CD4-positive, alpha-beta memory T cell (primary cell): ENCODE measurements around the gene ASB6. TPM values are rescaled to one million over a fixed set of nuclear protein-coding genes. Genes with fewer than 3 reads are reported as not detected.
A peak's percentile ranks its signal among the peaks of the same experiment; 100 is the strongest.

ENCODE experiments used
- CTCF ChIA-PET: fragments of 350-600 bp; sonication (Branson Sonifier 250); formaldehyde crosslinking; loops from one replicate; lab custom pipeline; 2021; ENCODE audit warnings: inconsistent platforms; ENCODE audit not compliant: partially characterized antibody; lab: Charles Lee
- POLR2A ChIA-PET: fragments of 350-600 bp; sonication (Branson Sonifier 250); formaldehyde crosslinking; loops from one replicate; lab custom pipeline; 2021; ENCODE audit not compliant: partially characterized antibody; lab: Charles Lee
- DNase-seq, 5 donors: peaks; one replicate each; pipeline versions ENCODE4 v3.0.0 to v3.0.0-alpha.2; 2020 to 2022; ENCODE audit warnings: mixed read lengths in 1 of 5
- H3K27ac ChIP-seq: one replicate; pipeline ENCODE4 v1.7.0; 2013; ENCODE audit warnings: low read depth, low read length
- H3K27me3 ChIP-seq: 2 replicates; pipeline ENCODE4 v1.7.0; 2013; ENCODE audit warnings: mild to moderate bottlenecking, low read length, moderate library complexity; ENCODE audit not compliant: insufficient read depth
- H3K36me3 ChIP-seq: 2 replicates; pipeline ENCODE4 v1.7.0; 2013; ENCODE audit warnings: mild to moderate bottlenecking, low read length, moderate library complexity; ENCODE audit not compliant: insufficient read depth
- H3K4me1 ChIP-seq: 2 replicates; pipeline ENCODE4 v1.7.0; 2013; ENCODE audit warnings: mild to moderate bottlenecking, low read length, moderate library complexity; ENCODE audit not compliant: insufficient read depth
- H3K4me3 ChIP-seq, 2 donors: one replicate each; pipeline ENCODE4 v1.7.0; 2013; ENCODE audit warnings: low read length in 2 of 2, mild to moderate bottlenecking in 1 of 2
- H3K9me3 ChIP-seq, 2 donors: one replicate each; pipeline ENCODE4 v1.7.0; 2013; ENCODE audit warnings: low read length in 2 of 2, control low read depth in 1 of 2; ENCODE audit not compliant: control insufficient read depth in 1 of 2
- H3K27ac Mint-ChIP-seq, 7 donors: one replicate each; pipeline ENCODE4 v1.8.0; 2020 to 2021; ENCODE audit warnings: mixed read lengths in 7 of 7, mild to moderate bottlenecking in 6 of 7, inconsistent platforms in 3 of 7, moderate library complexity in 3 of 7
- H3K27me3 Mint-ChIP-seq, 2 donors: one replicate each; pipeline ENCODE4 v1.8.0; 2020 to 2021; ENCODE audit warnings: mixed read lengths in 2 of 2
- H3K36me3 Mint-ChIP-seq, 2 donors: one replicate each; pipeline ENCODE4 v1.8.0; 2020 to 2021; ENCODE audit warnings: mixed read lengths in 2 of 2, inconsistent platforms in 1 of 2, mild to moderate bottlenecking in 1 of 2
- H3K4me1 Mint-ChIP-seq, 4 donors: one replicate each; pipeline ENCODE4 v1.8.0; 2020 to 2021; ENCODE audit warnings: mixed read lengths in 4 of 4, mild to moderate bottlenecking in 1 of 4
- H3K4me3 Mint-ChIP-seq, 8 donors: one replicate each; pipeline ENCODE4 v1.8.0; 2020 to 2021; ENCODE audit warnings: mixed read lengths in 8 of 8, mild to moderate bottlenecking in 7 of 8, moderate library complexity in 6 of 8, inconsistent platforms in 3 of 8
- H3K9me3 Mint-ChIP-seq, 8 donors: one replicate each; pipeline ENCODE4 v1.8.0; 2020 to 2021; ENCODE audit warnings: mixed read lengths in 8 of 8, mild to moderate bottlenecking in 5 of 8, inconsistent platforms in 3 of 8, moderate library complexity in 1 of 8
- intact Hi-C: fragments of 100-400 bp; cut with micrococcal nuclease; formaldehyde crosslinking; loops from one replicate; pipeline ENCODE4 v1.15.1; 2023
- polyA plus RNA-seq, 2 donors: library from polyadenylated mRNA; unstranded; fragments of 300-500 nt; fragmentation: Illumina TruSeq; gene quantifications; one replicate each; pipeline ENCODE4 v1.2.3, GENCODE V29; 2021
- total RNA-seq, 2 experiments: library from RNA; stranded (reverse); gene quantifications; one replicate each; pipeline ENCODE4 v1.2.3, GENCODE V29; 2021

Gene ASB6
- total and polyA plus RNA-seq, 4 experiments from 2014 or later: 17.3 to 33.1 (median 31.4) TPM

DNA sequence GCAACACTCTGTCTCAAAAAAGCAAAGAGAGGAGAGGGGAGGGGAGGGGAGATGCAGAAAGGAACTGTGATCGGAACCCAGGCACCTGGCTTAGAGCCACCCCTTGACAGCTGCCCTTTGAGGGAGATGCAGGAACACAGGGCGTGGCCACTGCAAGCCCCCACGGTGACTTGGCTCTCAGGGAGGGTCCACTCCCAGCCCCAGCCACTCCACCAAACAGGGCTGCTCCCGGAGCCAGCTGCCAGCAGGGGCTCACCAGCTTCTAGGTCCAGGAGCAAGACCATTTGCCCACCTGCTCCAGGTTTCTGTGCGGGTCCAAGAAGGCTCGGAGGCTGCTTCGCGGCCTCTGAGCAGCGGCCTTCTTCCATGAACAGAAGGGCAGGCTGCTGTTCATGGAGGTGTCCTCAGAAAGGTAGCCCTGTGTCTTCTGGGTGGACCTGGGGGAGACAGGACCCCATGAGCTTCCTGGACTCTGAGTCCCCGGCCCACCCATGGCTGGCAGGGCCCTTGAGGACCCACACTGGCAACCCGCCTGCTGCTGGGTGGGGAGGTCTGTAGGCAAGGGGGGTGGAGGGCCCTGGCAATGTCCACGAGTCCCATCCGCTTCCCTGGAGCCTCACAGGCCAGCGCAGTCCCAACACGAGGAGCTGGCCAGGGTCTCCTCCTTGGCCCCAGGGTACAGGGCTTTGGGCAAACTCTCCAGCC, 29.0 kb downstream of the ASB6 start:
- Histone ChIP-seq H3K4me3 (no peak overlapping the region), H3K9me3 (no peaks in the 10 kb centered on the region), H3K27ac (no peak overlapping the region), H3K36me3 (no peaks in the 10 kb centered on the region), H3K27me3 (no peaks in the 10 kb centered on the region), H3K4me1 (peaks cover 14% of the 10 kb centered on the region)
- Mint-ChIP-seq H3K9me3 (no peaks in the 10 kb centered on the region), H3K4me3 (no peak overlapping the region), H3K4me1 (peaks cover 8 to 25% (median 19%) of the 10 kb centered on the region in 4 donors), H3K27ac (peak overlapping the region in 1 of 7 donors; percentile 46), H3K27me3 (no peaks in the 10 kb centered on the region), H3K36me3 (no peaks in the 10 kb centered on the region)
- intact Hi-C loops: no loop called here
- CTCF ChIA-PET: interaction anchor here (3.0 to 5.1 kb wide), 4 partner anchors 11 to 481 kb away, joined by 17 to 51 read pairs (median 23); partner anchors contain the start of gene NTMT1
- POLR2A ChIA-PET: no interaction called here
- DNase-seq: no peak

DNA sequence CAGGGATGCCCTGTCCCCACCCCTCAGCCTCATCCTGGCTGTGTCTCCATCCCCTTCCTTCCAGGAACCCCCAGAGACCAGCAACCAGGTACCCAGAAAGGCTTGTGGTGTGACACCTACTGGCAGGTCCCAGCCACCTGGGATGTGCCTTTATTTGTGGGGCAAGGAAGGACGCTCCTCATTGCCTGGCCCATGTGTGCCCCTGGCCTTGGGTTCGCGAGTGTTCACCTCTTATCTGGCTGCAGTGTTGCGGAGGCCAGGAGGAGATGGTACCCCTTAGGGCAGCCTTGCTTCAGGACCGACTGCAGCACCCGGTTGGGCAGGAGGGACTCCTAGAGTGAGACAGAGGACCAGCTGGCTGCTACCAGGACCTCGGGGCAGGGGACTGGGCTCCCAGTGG, 29.8 kb downstream of the ASB6 start:
- Mint-ChIP-seq H3K27me3 (no peaks in the 10 kb centered on the region), H3K9me3 (no peaks in the 10 kb centered on the region), H3K4me3 (peak overlapping the region in 1 of 8 donors; percentile 42), H3K27ac (peak overlapping the region in 2 of 7 donors; percentile 23 to 46), H3K4me1 (peaks cover 14 to 32% (median 25%) of the 10 kb centered on the region in 4 donors), H3K36me3 (no peaks in the 10 kb centered on the region)
- Histone ChIP-seq H3K9me3 (no peaks in the 10 kb centered on the region), H3K36me3 (no peaks in the 10 kb centered on the region), H3K4me3 (no peak overlapping the region), H3K27me3 (no peaks in the 10 kb centered on the region), H3K27ac (no peak overlapping the region), H3K4me1 (peaks cover 22% of the 10 kb centered on the region)
- DNase-seq: no peak
- ChIA-PET POLR2A (interaction anchor here (2.1 to 4.1 kb wide), 2 partner anchors 229 to 472 kb away, joined by 5 to 42 read pairs; no protein-coding TSS in a partner anchor), CTCF (interaction anchor here (1.5 to 5.1 kb wide), 6 partner anchors 12 to 480 kb away, joined by 4 to 51 read pairs (median 23); partner anchors contain the start of gene NTMT1)
- intact Hi-C loops: no loop called here

DNA sequence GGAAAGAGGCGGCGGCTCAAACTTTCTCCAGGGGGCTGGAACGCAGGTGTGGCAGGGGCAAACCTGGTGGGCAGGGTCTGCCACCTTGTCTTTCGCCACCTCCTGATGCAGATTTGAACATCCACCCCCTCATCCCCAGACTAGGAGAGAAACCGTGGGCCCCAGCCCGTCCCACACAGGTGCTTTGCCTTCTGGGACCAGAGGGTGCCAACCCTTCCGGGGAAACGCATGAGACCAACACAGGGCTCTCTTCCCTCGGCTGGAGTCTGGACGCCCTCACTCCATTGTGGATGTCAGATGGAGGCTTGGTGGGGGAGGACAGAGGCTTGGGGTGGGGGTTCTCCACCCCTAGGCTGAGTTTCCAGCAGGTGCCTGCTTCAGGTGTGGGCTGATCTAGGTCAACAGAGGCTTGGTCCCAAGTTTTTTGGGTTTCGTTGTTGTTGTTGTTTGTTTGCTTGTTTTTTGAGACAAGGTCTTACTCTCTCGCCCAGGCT, 30.6 kb downstream of the ASB6 start:
- peaks cover 14 to 39% (median 30%) of the 10 kb centered on the region in 4 donors for H3K4me1 Mint-ChIP-seq
- H3K4me1 ChIP-seq: peaks cover 28% of the 10 kb centered on the region
- no peak for DNase-seq
- no peaks in the 10 kb centered on the region for H3K36me3 ChIP-seq
- intact Hi-C loops: no loop called here
- CTCF ChIA-PET: interaction anchor here (0.7 to 5.1 kb wide), 16 partner anchors 10 to 480 kb away, joined by 3 to 51 read pairs (median 5); partner anchors contain the start of genes C9orf50, IER5L and NTMT1
- H3K27ac ChIP-seq: no peak overlapping the region
- no peaks in the 10 kb centered on the region for H3K36me3 Mint-ChIP-seq
- H3K9me3 Mint-ChIP-seq: no peaks in the 10 kb centered on the region
- no peaks in the 10 kb centered on the region for H3K27me3 Mint-ChIP-seq
- no peaks in the 10 kb centered on the region for H3K27me3 ChIP-seq
- no peaks in the 10 kb centered on the region for H3K9me3 ChIP-seq
- H3K27ac Mint-ChIP-seq: peak overlapping the region in 4 of 7 donors; percentile 87 to 95 (median 91)
- POLR2A ChIA-PET: interaction anchor here (0.6 to 4.1 kb wide), 12 partner anchors 10 to 472 kb away, joined by 3 to 42 read pairs (median 4); partner anchors contain the start of genes C9orf50 and IER5L
- H3K4me3 Mint-ChIP-seq: peak overlapping the region in 7 of 8 donors; percentile 78 to 95 (median 81)
- peak overlapping the region in 1 of 2 donors; percentile 61 for H3K4me3 ChIP-seq

DNA sequence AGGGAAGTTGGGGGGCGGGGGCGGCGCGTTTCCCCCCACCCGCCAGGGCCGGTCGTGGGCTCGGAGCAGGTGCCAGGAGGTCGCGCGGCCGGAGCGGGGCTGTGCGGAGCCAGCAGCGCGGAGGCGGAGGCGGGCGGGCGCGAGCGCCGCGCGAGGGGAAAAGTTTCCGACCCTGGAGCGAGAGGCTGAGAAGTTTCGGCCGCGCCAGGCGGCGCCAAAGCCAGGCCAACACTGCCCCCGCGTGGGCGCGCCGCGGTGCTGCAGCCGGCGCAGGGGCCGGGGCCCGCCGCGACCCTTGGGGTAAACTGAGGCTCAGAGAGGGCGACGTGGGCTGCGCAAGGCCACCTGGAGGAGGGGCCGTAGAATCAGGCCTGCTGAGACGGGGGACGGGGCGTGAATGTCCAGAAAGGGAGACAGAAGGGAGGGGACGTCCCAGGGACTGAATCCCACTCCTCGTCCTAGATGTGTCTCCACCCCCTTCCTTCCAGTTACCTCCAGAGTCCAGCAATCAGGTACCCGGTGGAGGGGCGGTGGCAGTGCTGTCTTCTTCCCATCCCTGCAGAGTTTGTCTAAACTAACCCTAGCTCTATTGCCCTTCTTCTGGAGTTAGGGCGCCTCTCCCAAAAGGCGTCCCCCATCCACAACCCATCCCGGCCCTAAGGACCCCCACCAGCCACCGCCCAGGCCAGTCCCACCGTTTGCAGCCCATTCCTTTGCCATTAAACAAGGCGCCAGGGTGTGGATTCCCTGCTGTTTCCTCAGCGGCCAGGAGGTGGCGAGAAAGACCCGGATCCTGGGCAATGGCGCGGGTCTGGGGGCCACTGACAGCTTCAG, 31.3 kb downstream of the ASB6 start:
- H3K9me3 ChIP-seq: no peaks in the 10 kb centered on the region
- no peaks in the 10 kb centered on the region for H3K36me3 Mint-ChIP-seq
- CTCF ChIA-PET: interaction anchor here (0.6 to 5.1 kb wide), 18 partner anchors 11 to 479 kb away, joined by 3 to 51 read pairs (median 4); partner anchors contain the start of genes C9orf50, IER5L and NTMT1
- peak overlapping the region; percentile 65 to 95 (median 88) for H3K27ac Mint-ChIP-seq
- peaks cover 28% of the 10 kb centered on the region for H3K4me1 ChIP-seq
- intact Hi-C loops: loop anchor here (1.0 kb wide), 7 partner anchors 122 to 479 kb away; partner anchors contain the start of gene IER5L
- no peaks in the 10 kb centered on the region for H3K27me3 ChIP-seq
- H3K4me3 ChIP-seq: peak overlapping the region; percentile 61 to 70
- POLR2A ChIA-PET: interaction anchor here (0.6 to 4.1 kb wide), 12 partner anchors 10 to 471 kb away, joined by 3 to 42 read pairs (median 4); partner anchors contain the start of genes C9orf50 and IER5L
- H3K27ac ChIP-seq: peak overlapping the region; percentile 50
- peak overlapping the region; percentile 78 to 95 (median 81) for H3K4me3 Mint-ChIP-seq
- H3K27me3 Mint-ChIP-seq: no peaks in the 10 kb centered on the region
- H3K36me3 ChIP-seq: no peaks in the 10 kb centered on the region
- H3K4me1 Mint-ChIP-seq: peaks cover 16 to 45% (median 33%) of the 10 kb centered on the region in 4 donors
- DNase-seq: peak; percentile 72 to 76 (median 74)
- H3K9me3 Mint-ChIP-seq: no peaks in the 10 kb centered on the region

DNA sequence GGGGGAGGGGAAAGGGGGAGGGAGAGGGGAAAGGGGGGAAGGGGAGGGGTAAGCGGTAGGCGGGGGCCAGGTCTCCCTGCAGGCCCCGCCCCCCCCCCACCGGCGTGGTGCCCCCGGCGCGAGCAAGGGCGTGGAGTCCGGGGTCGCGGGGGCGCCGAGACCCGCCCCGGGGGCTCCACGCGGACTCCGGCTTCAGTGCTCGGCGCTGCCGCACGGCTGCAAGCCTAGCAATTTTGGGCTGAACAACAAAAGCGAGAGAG, 31.8 kb downstream of the ASB6 start:
- H3K27ac ChIP-seq: peak overlapping the region; percentile 50
- no peaks in the 10 kb centered on the region for H3K9me3 Mint-ChIP-seq
- H3K36me3 ChIP-seq: no peaks in the 10 kb centered on the region
- peak overlapping the region; percentile 61 to 70 for H3K4me3 ChIP-seq
- peak overlapping the region in 7 of 8 donors; percentile 26 to 78 (median 57) for H3K4me3 Mint-ChIP-seq
- H3K27ac Mint-ChIP-seq: peak overlapping the region in 2 of 7 donors; percentile 22 to 90
- H3K27me3 ChIP-seq: no peaks in the 10 kb centered on the region
- peaks cover 28% of the 10 kb centered on the region for H3K4me1 ChIP-seq
- ChIA-PET CTCF (no interaction called here), POLR2A (interaction anchor here (1.2 to 4.1 kb wide), 2 partner anchors 13 to 470 kb away, joined by 4 to 42 read pairs; no protein-coding TSS in a partner anchor)
- H3K4me1 Mint-ChIP-seq: peaks cover 16 to 48% (median 34%) of the 10 kb centered on the region in 4 donors
- H3K27me3 Mint-ChIP-seq: no peaks in the 10 kb centered on the region
- intact Hi-C loops: loop anchor here (1.0 kb wide), 7 partner anchors 122 to 479 kb away; partner anchors contain the start of gene IER5L
- H3K36me3 Mint-ChIP-seq: no peaks in the 10 kb centered on the region
- DNase-seq: no peak
- H3K9me3 ChIP-seq: no peaks in the 10 kb centered on the region

DNA sequence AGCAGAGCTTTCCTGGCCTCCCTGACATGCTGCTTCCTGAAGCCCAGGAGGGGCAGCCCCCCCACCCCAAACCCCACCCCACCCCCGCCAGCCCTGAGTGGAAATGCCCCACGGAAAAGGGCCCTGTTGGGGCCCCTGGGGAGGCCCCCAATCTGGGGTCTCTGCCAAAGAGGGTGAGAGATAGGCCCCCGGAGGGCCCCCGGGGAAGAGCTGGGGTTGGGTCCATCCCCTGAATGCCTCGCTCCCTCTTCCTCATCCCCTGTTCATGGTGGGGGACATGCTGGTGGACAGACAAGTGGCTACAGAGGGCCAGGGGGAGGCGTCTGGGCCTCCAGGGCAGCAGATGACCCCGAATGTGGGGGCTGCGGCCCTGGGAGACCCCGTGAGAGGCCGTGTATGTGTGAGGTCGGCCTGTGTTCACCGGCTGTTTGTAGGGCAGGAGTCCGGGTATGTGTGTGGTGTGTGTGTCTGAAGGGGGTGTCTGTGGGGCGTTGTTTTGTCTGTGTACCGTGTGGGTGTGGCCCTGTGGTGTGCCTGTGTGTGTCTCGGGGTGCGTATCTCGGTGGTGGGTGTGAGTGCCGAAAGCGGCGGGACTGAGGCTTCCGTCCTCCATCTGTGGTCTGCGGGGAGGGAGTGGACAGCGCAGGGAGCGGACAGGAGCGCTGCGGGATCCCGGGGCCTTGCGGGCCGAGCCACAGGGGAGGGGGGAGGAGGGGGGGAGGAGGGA, 32.3 kb downstream of the ASB6 start:
- no peaks in the 10 kb centered on the region for H3K27me3 ChIP-seq
- no peaks in the 10 kb centered on the region for H3K27me3 Mint-ChIP-seq
- H3K4me1 Mint-ChIP-seq: peaks cover 19 to 51% (median 38%) of the 10 kb centered on the region in 4 donors
- ChIA-PET POLR2A (interaction anchor here (0.6 to 4.1 kb wide), 13 partner anchors 12 to 470 kb away, joined by 3 to 42 read pairs (median 3); partner anchors contain the start of genes IER5L and NTMT1), CTCF (interaction anchor here (0.8 to 2.4 kb wide), 7 partner anchors 16 to 478 kb away, joined by 3 to 16 read pairs (median 12); partner anchors contain the start of gene NTMT1)
- peak overlapping the region; percentile 90 to 100 (median 96) for H3K27ac Mint-ChIP-seq
- peak overlapping the region; percentile 41 for H3K27ac ChIP-seq
- H3K36me3 Mint-ChIP-seq: no peaks in the 10 kb centered on the region
- intact Hi-C loops: loop anchor here (1.0 kb wide), 7 partner anchors 121 to 478 kb away; partner anchors contain the start of gene IER5L
- no peaks in the 10 kb centered on the region for H3K36me3 ChIP-seq
- H3K9me3 Mint-ChIP-seq: no peaks in the 10 kb centered on the region
- H3K4me3 ChIP-seq: peak overlapping the region in 1 of 2 donors; percentile 61
- H3K9me3 ChIP-seq: no peaks in the 10 kb centered on the region
- H3K4me3 Mint-ChIP-seq: peak overlapping the region; percentile 89 to 98 (median 94)
- DNase-seq: peak; percentile 69 to 89 (median 74)
- H3K4me1 ChIP-seq: peaks cover 31% of the 10 kb centered on the region
